ENCODE measurements around the gene CFAP46.

DNA sequence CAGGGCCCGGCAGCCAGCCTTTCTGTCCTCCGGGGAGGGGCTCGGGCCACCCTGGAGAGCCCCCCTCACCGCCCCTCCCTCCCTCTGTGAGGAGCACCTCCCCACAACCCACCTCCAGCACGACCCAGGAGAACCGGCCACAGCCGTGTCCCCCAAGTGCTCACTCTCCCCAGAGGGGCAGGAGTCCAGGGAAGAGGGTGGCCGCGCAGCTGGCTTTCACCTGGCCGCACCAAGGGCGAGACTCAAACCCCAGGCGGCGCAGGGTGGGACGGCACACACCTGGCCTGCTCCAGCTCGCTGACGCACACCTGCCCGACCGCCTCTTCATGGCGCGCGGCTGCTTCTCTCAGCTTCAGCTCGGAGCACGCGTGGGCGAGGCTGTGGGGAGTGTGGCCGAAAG lies 73.4 kb downstream of the CFAP46 start:
- TF ChIP-seq, protein P1, sequence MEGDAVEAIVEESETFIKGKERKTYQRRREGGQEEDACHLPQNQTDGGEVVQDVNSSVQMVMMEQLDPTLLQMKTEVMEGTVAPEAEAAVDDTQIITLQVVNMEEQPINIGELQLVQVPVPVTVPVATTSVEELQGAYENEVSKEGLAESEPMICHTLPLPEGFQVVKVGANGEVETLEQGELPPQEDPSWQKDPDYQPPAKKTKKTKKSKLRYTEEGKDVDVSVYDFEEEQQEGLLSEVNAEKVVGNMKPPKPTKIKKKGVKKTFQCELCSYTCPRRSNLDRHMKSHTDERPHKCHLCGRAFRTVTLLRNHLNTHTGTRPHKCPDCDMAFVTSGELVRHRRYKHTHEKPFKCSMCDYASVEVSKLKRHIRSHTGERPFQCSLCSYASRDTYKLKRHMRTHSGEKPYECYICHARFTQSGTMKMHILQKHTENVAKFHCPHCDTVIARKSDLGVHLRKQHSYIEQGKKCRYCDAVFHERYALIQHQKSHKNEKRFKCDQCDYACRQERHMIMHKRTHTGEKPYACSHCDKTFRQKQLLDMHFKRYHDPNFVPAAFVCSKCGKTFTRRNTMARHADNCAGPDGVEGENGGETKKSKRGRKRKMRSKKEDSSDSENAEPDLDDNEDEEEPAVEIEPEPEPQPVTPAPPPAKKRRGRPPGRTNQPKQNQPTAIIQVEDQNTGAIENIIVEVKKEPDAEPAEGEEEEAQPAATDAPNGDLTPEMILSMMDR (IDR thresholded peaks at IDR 0.05; ENCODE audit: insufficient read depth, low read depth, low read length) = no peak
- no peak for TF ChIP-seq EZH2 (IDR thresholded peaks at IDR 0.05; ENCODE audit: insufficient read depth, low read length)

Data from astrocyte (in vitro differentiated cells and primary cell).